Measurements from ENCODE around the gene MYO7B.

Gene MYO7B

GRCh38 chr2:127683757-127684156 lies 148.3 kb downstream of the MYO7B start:
- DNase-seq: no peak

GRCh38 chr2:127685410-127686080 lies 150.1 kb downstream of the MYO7B start:
- no peak for DNase-seq
